Hepatocyte (in vitro differentiated cells): Measurements from ENCODE around the gene PCBP3. TPM values are rescaled to one million over a fixed set of nuclear protein-coding genes. Genes with fewer than 3 reads are reported as not detected.

Experiments used
- DNase-seq: peaks from one replicate; pipeline ENCODE4 v3.0.0-alpha.2; 2016; ENCODE audit warnings: low spot score
- H2AFZ ChIP-seq: fragments of 200-600 bp; sonication (generic); 2 replicates; pipeline ENCODE4 v1.6.0; 2016; ENCODE audit warnings: antibody characterized with exemption, mild to moderate bottlenecking
- H3K27ac ChIP-seq: fragments of 200-600 bp; sonication (generic); 2 replicates; pipeline ENCODE4 v1.5.1; 2016; ENCODE audit warnings: mild to moderate bottlenecking
- H3K27me3 ChIP-seq: fragments of 200-600 bp; sonication (generic); 2 replicates; pipeline ENCODE4 v1.6.1; 2016
- H3K36me3 ChIP-seq: fragments of 200-600 bp; sonication (generic); replicated peaks from 2 replicates; pipeline ENCODE4 v1.5.1; 2016; ENCODE audit warnings: low read depth; ENCODE audit not compliant: insufficient read depth
- H3K4me1 ChIP-seq: fragments of 200-600 bp; sonication (generic); 2 replicates; pipeline ENCODE4 v1.5.1; 2016; ENCODE audit warnings: mild to moderate bottlenecking, moderate library complexity; ENCODE audit not compliant: insufficient read depth
- H3K4me2 ChIP-seq: fragments of 200-600 bp; sonication (generic); 2 replicates; pipeline ENCODE4 v1.6.0; 2016
- H3K4me3 ChIP-seq: fragments of 200-600 bp; sonication (generic); 2 replicates; pipeline ENCODE4 v1.5.1; 2016; ENCODE audit warnings: mild to moderate bottlenecking
- H3K79me2 ChIP-seq: fragments of 200-600 bp; sonication (generic); 2 replicates; pipeline ENCODE4 v1.6.0; 2017; ENCODE audit warnings: mild to moderate bottlenecking
- H3K9me2 ChIP-seq: fragments of 200-600 bp; sonication (generic); replicated peaks from 2 replicates; pipeline ENCODE4 v1.6.0; 2017; ENCODE audit warnings: mild to moderate bottlenecking; ENCODE audit not compliant: insufficient read depth
- H3K9me3 ChIP-seq: fragments of 200-600 bp; sonication (generic); 2 replicates; pipeline ENCODE4 v1.5.1; 2016; ENCODE audit warnings: low read depth, mild to moderate bottlenecking
- H4K20me1 ChIP-seq: fragments of 200-600 bp; sonication (generic); 2 replicates; pipeline ENCODE4 v1.6.0; 2016; ENCODE audit warnings: mild to moderate bottlenecking; ENCODE audit not compliant: insufficient read depth, poor library complexity, severe bottlenecking
- EZH2 ChIP-seq: fragments of 200-600 bp; sonication (generic); IDR thresholded peaks from 2 replicates; pipeline ENCODE4 v1.6.1; 2016; ENCODE audit warnings: antibody characterized with exemption, mild to moderate bottlenecking, borderline replicate concordance
- EZH2phosphoT487 ChIP-seq: fragments of 200-600 bp; sonication (generic); IDR thresholded peaks from one replicate; pipeline ENCODE4 v1.6.1; 2018; ENCODE audit warnings: antibody characterized with exemption, mild to moderate bottlenecking, low read depth, moderate library complexity; ENCODE audit not compliant: unreplicated experiment, severe bottlenecking
- WGBS: methylation state at CpG from one replicate; pipeline ENCODE4 v1.1.6; 2016; ENCODE audit warnings: low lambda C conversion rate; ENCODE audit errors: missing lambda C conversion rate; 5-methylcytosine and 5-hydroxymethylcytosine counted together
- polyA plus RNA-seq: library from polyadenylated mRNA; unstranded; fragments of >200 nt; fragmentation: Nextera tagmentation; extraction: Ambion mirVana; gene quantifications from 2 replicates; pipeline ENCODE4 v1.2.1, GENCODE V29; 2016
- total RNA-seq: library from RNA; depleted of rRNA; stranded (reverse); fragments of >200 nt; gene quantifications from 2 replicates; pipeline ENCODE4 v1.2.3, GENCODE V29; 2014
- TF ChIP-seq, protein P1 (sequence below): fragments of 200-600 bp; sonication (generic); IDR thresholded peaks from 2 replicates; pipeline ENCODE4 v1.5.1; 2016; ENCODE audit warnings: antibody characterized with exemption, mild to moderate bottlenecking; ENCODE audit not compliant: poor library complexity

Gene PCBP3
- total and polyA plus RNA-seq, 2 experiments from 2014 or later: 3.1 to 8.8 TPM

DNA sequence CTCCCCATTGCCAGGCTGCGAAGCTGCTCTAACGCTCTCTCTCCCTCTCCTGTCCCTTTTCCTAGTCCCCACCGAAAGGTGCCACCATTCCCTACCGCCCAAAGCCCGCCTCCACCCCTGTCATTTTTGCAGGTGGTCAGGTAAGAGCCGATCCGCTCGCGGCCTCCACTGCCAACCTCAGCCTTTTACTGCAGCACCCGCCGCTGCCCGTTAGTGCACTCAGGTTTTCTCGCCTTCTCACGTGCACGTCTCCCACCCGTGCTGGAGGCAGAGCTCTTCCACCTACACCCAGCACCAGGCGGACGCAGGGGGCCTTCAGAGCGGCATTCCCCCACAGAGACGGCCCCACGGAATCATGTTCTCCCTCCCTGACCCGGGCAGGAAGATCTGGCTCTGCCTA, 270.4 kb downstream of the PCBP3 start:
- no peaks in the 10 kb centered on the region for H3K36me3 ChIP-seq

DNA sequence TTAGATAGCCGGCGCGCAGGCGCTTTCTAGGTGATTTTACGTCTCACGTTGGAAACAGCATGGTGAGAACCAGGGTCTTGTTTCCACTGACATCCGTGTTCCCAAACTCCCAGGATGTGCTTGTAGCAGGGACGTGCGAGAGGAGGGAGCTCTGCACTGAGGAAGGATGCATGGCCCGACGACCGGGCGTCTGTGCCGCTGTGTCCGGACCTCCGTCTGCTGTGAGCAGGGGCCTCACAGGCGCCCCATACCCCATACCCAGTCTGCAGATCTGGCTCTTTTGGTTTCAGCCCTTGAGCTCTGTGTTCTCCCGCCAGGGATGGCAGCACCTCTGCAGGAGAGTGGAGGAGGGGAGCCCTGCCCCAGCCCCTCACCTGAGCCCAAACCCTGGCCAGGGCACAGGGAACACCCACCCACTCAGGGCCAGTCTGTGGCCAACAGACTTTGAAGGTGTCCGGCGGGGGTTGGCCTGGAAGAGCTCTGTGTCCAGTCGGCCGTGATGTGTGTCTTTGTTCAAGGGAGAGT, 270.9 kb downstream of the PCBP3 start:
- TF ChIP-seq EZH2phosphoT487: no peak
- TF ChIP-seq, protein P1, sequence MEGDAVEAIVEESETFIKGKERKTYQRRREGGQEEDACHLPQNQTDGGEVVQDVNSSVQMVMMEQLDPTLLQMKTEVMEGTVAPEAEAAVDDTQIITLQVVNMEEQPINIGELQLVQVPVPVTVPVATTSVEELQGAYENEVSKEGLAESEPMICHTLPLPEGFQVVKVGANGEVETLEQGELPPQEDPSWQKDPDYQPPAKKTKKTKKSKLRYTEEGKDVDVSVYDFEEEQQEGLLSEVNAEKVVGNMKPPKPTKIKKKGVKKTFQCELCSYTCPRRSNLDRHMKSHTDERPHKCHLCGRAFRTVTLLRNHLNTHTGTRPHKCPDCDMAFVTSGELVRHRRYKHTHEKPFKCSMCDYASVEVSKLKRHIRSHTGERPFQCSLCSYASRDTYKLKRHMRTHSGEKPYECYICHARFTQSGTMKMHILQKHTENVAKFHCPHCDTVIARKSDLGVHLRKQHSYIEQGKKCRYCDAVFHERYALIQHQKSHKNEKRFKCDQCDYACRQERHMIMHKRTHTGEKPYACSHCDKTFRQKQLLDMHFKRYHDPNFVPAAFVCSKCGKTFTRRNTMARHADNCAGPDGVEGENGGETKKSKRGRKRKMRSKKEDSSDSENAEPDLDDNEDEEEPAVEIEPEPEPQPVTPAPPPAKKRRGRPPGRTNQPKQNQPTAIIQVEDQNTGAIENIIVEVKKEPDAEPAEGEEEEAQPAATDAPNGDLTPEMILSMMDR: no peak
- TF ChIP-seq EZH2: no peak
- no peak for DNase-seq
- no peak overlapping the region for H3K4me2 ChIP-seq
- H3K4me3 ChIP-seq: no peak overlapping the region
- no peaks in the 10 kb centered on the region for H3K27me3 ChIP-seq
- H3K9me3 ChIP-seq: no peaks in the 10 kb centered on the region
- H3K4me1 ChIP-seq: peaks cover 5% of the 10 kb centered on the region
- H3K36me3 ChIP-seq: no peaks in the 10 kb centered on the region
- H4K20me1 ChIP-seq: no peaks in the 10 kb centered on the region
- no peaks in the 10 kb centered on the region for H3K9me2 ChIP-seq
- 90% methylated on average over 22 of the region's 22 CpGs for WGBS
- no peaks in the 10 kb centered on the region for H3K79me2 ChIP-seq
- no peak overlapping the region for H2AFZ ChIP-seq
- H3K27ac ChIP-seq: no peak overlapping the region

More for the DNA sequence above, 270.4 kb downstream of the PCBP3 start:
- H3K4me3 ChIP-seq: no peak overlapping the region
- WGBS: 92% methylated on average over 21 of the region's 22 CpGs
- H3K27ac ChIP-seq: no peak overlapping the region
- H2AFZ ChIP-seq: no peak overlapping the region
- H4K20me1 ChIP-seq: no peaks in the 10 kb centered on the region
- DNase-seq: no peak
- H3K4me1 ChIP-seq: peaks cover 5% of the 10 kb centered on the region
- TF ChIP-seq, protein P1: no peak
- TF ChIP-seq EZH2phosphoT487 (no peak), EZH2 (no peak)
- no peak overlapping the region for H3K4me2 ChIP-seq
- H3K9me3 ChIP-seq: no peaks in the 10 kb centered on the region
- no peaks in the 10 kb centered on the region for H3K9me2 ChIP-seq
- H3K27me3 ChIP-seq: no peaks in the 10 kb centered on the region
- H3K79me2 ChIP-seq: no peaks in the 10 kb centered on the region

DNA sequence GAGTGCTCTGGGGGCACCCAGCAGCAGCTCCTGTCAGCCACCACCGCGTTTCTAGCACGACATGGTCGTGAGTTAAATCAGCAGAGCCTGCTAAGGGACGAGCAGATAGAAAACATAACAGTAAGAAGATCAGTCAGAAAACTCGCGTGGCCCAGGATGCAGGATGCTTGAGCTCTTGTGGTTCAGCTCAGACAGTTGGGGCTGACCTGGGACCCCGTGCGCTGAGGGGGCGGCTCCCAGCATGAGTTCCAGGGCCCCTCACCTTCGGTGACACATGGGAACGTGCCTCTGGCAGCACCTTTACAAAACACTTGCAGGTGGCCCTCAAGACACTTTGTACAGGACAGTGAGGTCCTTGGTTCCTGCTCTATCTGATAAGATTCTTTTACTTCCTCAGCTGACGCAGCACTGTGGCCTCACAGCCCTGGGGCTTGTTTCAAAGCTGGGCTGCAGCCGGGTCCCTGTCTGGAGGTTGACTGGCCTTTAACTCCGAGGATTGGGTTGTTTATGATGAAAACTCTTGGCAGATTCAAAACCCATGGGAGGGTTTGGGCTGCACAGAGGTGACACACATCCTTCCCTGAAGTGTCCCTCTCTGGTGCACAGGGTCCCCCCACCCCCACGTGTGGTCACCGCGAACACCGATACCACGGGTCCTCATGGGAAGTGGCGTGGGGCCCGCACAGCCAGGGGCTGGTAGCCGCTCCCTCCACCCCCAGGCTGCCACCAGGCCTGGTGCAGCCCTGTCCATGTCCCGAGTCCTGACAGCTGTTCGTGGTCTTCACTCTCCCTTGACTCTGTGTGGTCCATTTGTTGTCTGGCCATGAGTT, 272.7 kb downstream of the PCBP3 start:
- Histone ChIP-seq H3K27ac (no peak overlapping the region), H2AFZ (no peak overlapping the region), H3K9me2 (no peaks in the 10 kb centered on the region), H4K20me1 (no peaks in the 10 kb centered on the region), H3K4me3 (no peak overlapping the region), H3K4me1 (peaks cover 5% of the 10 kb centered on the region), H3K36me3 (no peaks in the 10 kb centered on the region), H3K79me2 (no peaks in the 10 kb centered on the region), H3K9me3 (no peaks in the 10 kb centered on the region), H3K27me3 (no peaks in the 10 kb centered on the region), H3K4me2 (no peak overlapping the region)
- 82% methylated on average over 22 of the region's 25 CpGs for WGBS
- DNase-seq: no peak
- TF ChIP-seq EZH2phosphoT487: no peak

DNA sequence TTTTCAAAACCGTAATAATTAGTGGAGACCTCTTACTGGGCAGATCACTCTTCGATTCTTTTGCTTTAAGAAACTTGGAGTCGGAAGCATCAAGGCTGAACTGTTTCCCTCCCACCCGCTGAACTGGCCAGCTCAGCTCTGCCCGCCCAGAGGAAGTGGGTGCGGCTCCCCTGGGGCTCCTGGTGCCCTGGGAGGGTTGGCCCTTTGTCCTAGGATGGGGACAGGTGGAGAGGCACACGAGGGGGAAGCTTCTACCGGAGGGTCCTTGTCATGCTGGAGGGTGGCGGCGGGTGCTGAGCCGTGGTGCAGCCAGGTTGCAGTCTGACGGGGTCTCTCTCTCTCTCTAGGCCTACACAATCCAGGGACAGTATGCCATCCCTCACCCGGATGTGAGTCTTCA, 273.7 kb downstream of the PCBP3 start:
- Histone ChIP-seq H3K4me1 (peaks cover 5% of the 10 kb centered on the region), H3K4me3 (no peak overlapping the region), H3K27ac (no peak overlapping the region), H3K4me2 (no peak overlapping the region), H4K20me1 (no peaks in the 10 kb centered on the region), H3K79me2 (no peaks in the 10 kb centered on the region), H3K36me3 (no peaks in the 10 kb centered on the region), H3K27me3 (no peaks in the 10 kb centered on the region), H3K9me3 (no peaks in the 10 kb centered on the region), H2AFZ (no peak overlapping the region), H3K9me2 (no peaks in the 10 kb centered on the region)
- TF ChIP-seq EZH2phosphoT487 (no peak), EZH2 (no peak)
- TF ChIP-seq, protein P1: no peak
- 88% methylated on average over 13 of the region's 13 CpGs for WGBS
- DNase-seq: no peak
